ENCODE data around the gene SPATS2L.

- TF ChIP-seq POLR2A (IDR thresholded peaks at IDR 0.05; ENCODE audit: extremely low read depth, insufficient read length) = no peak
- TF ChIP-seq, protein P1, sequence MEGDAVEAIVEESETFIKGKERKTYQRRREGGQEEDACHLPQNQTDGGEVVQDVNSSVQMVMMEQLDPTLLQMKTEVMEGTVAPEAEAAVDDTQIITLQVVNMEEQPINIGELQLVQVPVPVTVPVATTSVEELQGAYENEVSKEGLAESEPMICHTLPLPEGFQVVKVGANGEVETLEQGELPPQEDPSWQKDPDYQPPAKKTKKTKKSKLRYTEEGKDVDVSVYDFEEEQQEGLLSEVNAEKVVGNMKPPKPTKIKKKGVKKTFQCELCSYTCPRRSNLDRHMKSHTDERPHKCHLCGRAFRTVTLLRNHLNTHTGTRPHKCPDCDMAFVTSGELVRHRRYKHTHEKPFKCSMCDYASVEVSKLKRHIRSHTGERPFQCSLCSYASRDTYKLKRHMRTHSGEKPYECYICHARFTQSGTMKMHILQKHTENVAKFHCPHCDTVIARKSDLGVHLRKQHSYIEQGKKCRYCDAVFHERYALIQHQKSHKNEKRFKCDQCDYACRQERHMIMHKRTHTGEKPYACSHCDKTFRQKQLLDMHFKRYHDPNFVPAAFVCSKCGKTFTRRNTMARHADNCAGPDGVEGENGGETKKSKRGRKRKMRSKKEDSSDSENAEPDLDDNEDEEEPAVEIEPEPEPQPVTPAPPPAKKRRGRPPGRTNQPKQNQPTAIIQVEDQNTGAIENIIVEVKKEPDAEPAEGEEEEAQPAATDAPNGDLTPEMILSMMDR (IDR thresholded peaks at IDR 0.05; ENCODE audit: low read depth, low read length) = no peak
These were observed 34.9 kb downstream of the SPATS2L start for GRCh38 chr2:200341376-200341775.
